ENCODE data around the gene ACTMAP. TPM values are rescaled to one million over a fixed set of nuclear protein-coding genes. Genes with fewer than 3 reads are reported as not detected.

ACTMAP gene
- total RNA-seq, 1 donor from 2014 or later = 1.9 TPM

DNA sequence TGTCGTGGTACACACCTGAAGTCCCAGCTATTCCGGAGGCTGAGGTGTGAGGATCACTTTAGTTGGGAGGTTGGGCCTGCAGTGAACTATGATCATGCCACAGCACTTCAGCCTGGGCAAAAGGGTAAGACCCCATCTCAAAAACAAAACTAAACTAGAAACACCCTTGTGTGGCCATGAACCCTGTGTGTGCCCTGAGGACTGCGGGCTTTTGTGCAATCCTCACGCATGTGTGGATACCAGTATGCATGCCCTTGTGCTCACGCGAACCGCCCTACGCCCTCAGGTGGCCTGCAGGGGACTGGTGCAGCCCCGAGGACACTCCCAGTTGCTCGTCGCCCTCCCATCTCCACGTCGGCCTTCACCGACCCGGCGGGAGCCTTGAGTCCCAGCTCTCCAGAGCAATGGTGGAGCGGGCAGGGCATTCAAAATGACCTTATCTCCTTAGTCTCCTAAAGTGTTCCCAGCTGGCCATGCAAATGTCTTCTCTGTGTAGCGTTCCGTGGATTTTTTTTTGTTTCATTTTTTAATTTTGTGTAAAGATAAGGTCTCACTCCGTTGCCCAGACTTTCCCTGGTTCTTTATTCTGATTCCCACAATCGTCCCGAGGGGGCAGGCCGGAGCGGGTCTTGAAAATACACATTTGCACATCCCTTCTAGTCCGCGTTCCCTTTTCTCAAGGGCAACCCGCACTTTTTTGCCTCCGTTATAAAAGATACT is 47.8 kb upstream of the ACTMAP start:
- peaks cover 15% of the 10 kb centered on the region for H3F3A ChIP-seq (ENCODE audit: low read depth)
- H3K27ac ChIP-seq = peak overlapping the region; percentile 30
- H4K20me1 ChIP-seq (ENCODE audit: low read depth) = peaks cover 38% of the 10 kb centered on the region
- no peaks in the 10 kb centered on the region for H3K27me3 ChIP-seq
- H3K79me2 ChIP-seq (ENCODE audit: low read depth) = peaks cover 40% of the 10 kb centered on the region
- TF ChIP-seq EZH2 (IDR thresholded peaks at IDR 0.05) (no peak), CTCF (IDR thresholded peaks at IDR 0.05) (peak; percentile 45)
- peak overlapping the region; percentile 60 for H3K4me3 ChIP-seq
- no peaks in the 10 kb centered on the region for H3K36me3 ChIP-seq
- Mint-ChIP-seq H3K4me1 (peaks cover 42% of the 10 kb centered on the region), H3K27ac (peak overlapping the region; percentile 72), H3K4me3 (peak overlapping the region; percentile 90), H3K9me3 (no peaks in the 10 kb centered on the region), H3K27me3 (ENCODE audit: insufficient read depth, low read depth) (peaks cover 12% of the 10 kb centered on the region), H3K36me3 (peaks cover 5% of the 10 kb centered on the region)
- peaks cover 22% of the 10 kb centered on the region for H3K4me1 ChIP-seq
- peak overlapping the region; percentile 69 for H3K4me2 ChIP-seq
- no peak overlapping the region for H3K9ac ChIP-seq
- H2AFZ ChIP-seq (replicated peaks) = peak overlapping the region; percentile 86
- DNase-seq (ENCODE audit: low spot score) = peak; percentile 91
- no peaks in the 10 kb centered on the region for H3K9me3 ChIP-seq (ENCODE audit: low read depth)

DNA sequence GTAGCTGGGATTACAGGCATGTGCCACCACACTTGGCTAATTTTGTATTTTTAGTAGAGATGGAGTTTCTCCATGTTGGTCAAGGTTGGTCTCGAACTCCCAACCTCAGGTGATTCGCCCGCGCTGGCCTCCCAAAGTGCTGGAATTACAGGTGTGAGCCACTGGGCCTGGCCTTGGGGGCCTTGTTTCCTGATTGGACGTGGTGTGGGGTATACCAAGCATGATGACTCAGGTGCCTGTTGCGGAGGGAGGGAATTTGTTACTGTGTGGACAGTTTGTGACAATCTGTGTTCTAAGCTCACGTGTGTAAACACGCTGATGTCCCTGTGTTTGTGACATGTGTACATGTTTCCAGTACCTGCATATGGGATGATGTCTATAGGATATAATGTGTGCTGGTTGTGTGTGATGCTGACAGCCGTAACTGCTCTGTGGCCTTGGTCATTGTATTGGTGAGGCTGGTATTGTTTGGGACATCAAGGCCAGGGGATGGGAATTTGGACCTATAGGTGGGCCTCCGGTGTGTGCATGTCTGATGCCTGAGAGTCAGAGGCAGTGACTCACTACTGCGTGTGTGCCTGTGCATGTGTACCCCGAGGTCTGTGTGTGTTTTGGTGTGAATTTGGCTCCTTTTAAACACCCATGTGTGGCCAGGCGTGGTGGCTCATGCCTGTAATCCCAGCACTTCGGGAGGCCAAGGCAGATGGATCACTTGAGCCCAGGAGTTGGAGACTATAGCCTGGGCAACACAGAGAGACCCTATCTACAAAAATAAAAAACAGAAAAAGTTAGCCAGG is 47.1 kb upstream of the ACTMAP start:
- no peaks in the 10 kb centered on the region for H3K9me3 Mint-ChIP-seq
- peaks cover 32% of the 10 kb centered on the region for H3K79me2 ChIP-seq (ENCODE audit: low read depth)
- peaks cover 30% of the 10 kb centered on the region for H4K20me1 ChIP-seq (ENCODE audit: low read depth)
- no peaks in the 10 kb centered on the region for H3K9me3 ChIP-seq (ENCODE audit: low read depth)
- DNase-seq (ENCODE audit: low spot score) = no peak
- H3K9ac ChIP-seq = no peak overlapping the region
- peak overlapping the region; percentile 90 for H3K4me3 Mint-ChIP-seq
- H2AFZ ChIP-seq (replicated peaks) = no peak overlapping the region
- H3K27me3 Mint-ChIP-seq (ENCODE audit: insufficient read depth, low read depth) = peaks cover 9% of the 10 kb centered on the region
- no peak for TF ChIP-seq EZH2 (IDR thresholded peaks at IDR 0.05)
- peaks cover 17% of the 10 kb centered on the region for H3K4me1 ChIP-seq
- no peak overlapping the region for H3K27ac ChIP-seq
- H3K4me3 ChIP-seq = no peak overlapping the region
- no peaks in the 10 kb centered on the region for H3K27me3 ChIP-seq
- peaks cover 15% of the 10 kb centered on the region for H3F3A ChIP-seq (ENCODE audit: low read depth)
- H3K36me3 ChIP-seq = no peaks in the 10 kb centered on the region
- H3K36me3 Mint-ChIP-seq = peaks cover 2% of the 10 kb centered on the region
- peaks cover 36% of the 10 kb centered on the region for H3K4me1 Mint-ChIP-seq
- peak overlapping the region; percentile 69 for H3K4me2 ChIP-seq
- no peak overlapping the region for H3K27ac Mint-ChIP-seq

- peaks cover 5% of the 10 kb centered on the region for H3K27me3 Mint-ChIP-seq (ENCODE audit: insufficient read depth, low read depth)
- H3K27ac Mint-ChIP-seq = peak overlapping the region; percentile 62
- H3K36me3 Mint-ChIP-seq = peaks cover 4% of the 10 kb centered on the region
- H3K4me1 Mint-ChIP-seq = peaks cover 31% of the 10 kb centered on the region
- H3K27me3 ChIP-seq = no peaks in the 10 kb centered on the region
- no peak overlapping the region for H3K4me3 Mint-ChIP-seq
- H2AFZ ChIP-seq (replicated peaks) = no peak overlapping the region
- no peaks in the 10 kb centered on the region for H3K9me3 Mint-ChIP-seq
- H4K20me1 ChIP-seq (ENCODE audit: low read depth) = no peaks in the 10 kb centered on the region
- no peak overlapping the region for H3K4me2 ChIP-seq
- H3K27ac ChIP-seq = no peak overlapping the region
- H3K4me3 ChIP-seq = no peak overlapping the region
- H3F3A ChIP-seq (ENCODE audit: low read depth) = no peaks in the 10 kb centered on the region
- no peaks in the 10 kb centered on the region for H3K36me3 ChIP-seq
- no peaks in the 10 kb centered on the region for H3K9me3 ChIP-seq (ENCODE audit: low read depth)
- DNase-seq (ENCODE audit: low spot score) = no peak
- H3K4me1 ChIP-seq = no peaks in the 10 kb centered on the region
- H3K79me2 ChIP-seq (ENCODE audit: low read depth) = no peaks in the 10 kb centered on the region
- TF ChIP-seq EZH2phosphoT487 (IDR thresholded peaks at IDR 0.05) (no peak), CTCF (IDR thresholded peaks at IDR 0.05) (no peak)
- no peak overlapping the region for H3K9ac ChIP-seq
These were observed 41.7 kb upstream of the ACTMAP start for GRCh38 chr19:40791996-40792395.

GRCh38 chr19:40791349-40791748 is 41.1 kb upstream of the ACTMAP start:
- H3K4me3 Mint-ChIP-seq = peak overlapping the region; percentile 64
- DNase-seq (ENCODE audit: low spot score) = no peak
- no peak overlapping the region for H3K27ac ChIP-seq
- H3K9me3 Mint-ChIP-seq = no peaks in the 10 kb centered on the region
- peak overlapping the region; percentile 95 for H3K27ac Mint-ChIP-seq
- no peak overlapping the region for H2AFZ ChIP-seq (replicated peaks)
- no peaks in the 10 kb centered on the region for H3K27me3 ChIP-seq
- peaks cover 33% of the 10 kb centered on the region for H3K4me1 Mint-ChIP-seq
- no peaks in the 10 kb centered on the region for H3K36me3 ChIP-seq
- no peaks in the 10 kb centered on the region for H3K79me2 ChIP-seq (ENCODE audit: low read depth)
- H3K9me3 ChIP-seq (ENCODE audit: low read depth) = no peaks in the 10 kb centered on the region
- TF ChIP-seq CTCF (IDR thresholded peaks at IDR 0.05) = no peak
- H3F3A ChIP-seq (ENCODE audit: low read depth) = no peaks in the 10 kb centered on the region
- no peaks in the 10 kb centered on the region for H4K20me1 ChIP-seq (ENCODE audit: low read depth)
- H3K36me3 Mint-ChIP-seq = peaks cover 4% of the 10 kb centered on the region
- no peak overlapping the region for H3K9ac ChIP-seq
- no peak overlapping the region for H3K4me3 ChIP-seq
- H3K4me1 ChIP-seq = no peaks in the 10 kb centered on the region
- H3K4me2 ChIP-seq = no peak overlapping the region
- H3K27me3 Mint-ChIP-seq (ENCODE audit: insufficient read depth, low read depth) = peaks cover 5% of the 10 kb centered on the region
